ENCODE results near the gene DIP2C.

- TF ChIP-seq POLR2AphosphoS5 (IDR thresholded peaks at IDR 0.05) = no peak
- TF ChIP-seq POLR2A (IDR thresholded peaks at IDR 0.05) = no peak
- no peak for TF ChIP-seq CTCF (IDR thresholded peaks at IDR 0.05)
Measured at GRCh38 chr10:380313-380940, 309.0 kb downstream of the DIP2C start.
